H9 (cell line): ENCODE results near the gene ALCAM. TPM values are rescaled to one million over a fixed set of nuclear protein-coding genes. Genes with fewer than 3 reads are reported as not detected.
A peak's percentile ranks its signal among the peaks of the same experiment; 100 is the strongest.

Experiments used
- DNase-seq: peaks from one replicate; pipeline ENCODE4 v3.0.0-alpha.2; 2017
- H2AFZ ChIP-seq: one replicate; pipeline ENCODE4 v1.6.1; 2013; ENCODE audit warnings: mild to moderate bottlenecking, low read length, control low read depth, moderate library complexity
- H2AK5ac ChIP-seq: 2 replicates; pipeline ENCODE4 v1.6.1; 2013; ENCODE audit warnings: low read length, control low read depth, mixed read lengths; ENCODE audit not compliant: insufficient read length
- H2BK120ac ChIP-seq: one replicate; pipeline ENCODE4 v1.6.1; 2013; ENCODE audit warnings: low read depth, mild to moderate bottlenecking, low read length, control low read depth, inconsistent platforms; ENCODE audit not compliant: poor library complexity, severe bottlenecking
- H2BK12ac ChIP-seq: 2 replicates; pipeline ENCODE4 v1.6.1; 2013; ENCODE audit warnings: low read length, control low read depth, mixed read lengths, low read depth; ENCODE audit not compliant: insufficient read length
- H2BK15ac ChIP-seq: 2 replicates; pipeline ENCODE4 v1.6.1; 2013; ENCODE audit warnings: low read depth, low read length, control low read depth
- H2BK20ac ChIP-seq: one replicate; pipeline ENCODE4 v1.6.1; 2013; ENCODE audit warnings: low read depth, mild to moderate bottlenecking, low read length, control low read depth, inconsistent platforms; ENCODE audit not compliant: poor library complexity, severe bottlenecking
- H2BK5ac ChIP-seq: 2 replicates; pipeline ENCODE4 v1.6.1; 2013; ENCODE audit warnings: low read length, control low read depth, mixed read lengths; ENCODE audit not compliant: insufficient read length
- H3K14ac ChIP-seq: 2 replicates; pipeline ENCODE4 v1.6.1; 2013; ENCODE audit warnings: low read length, control low read depth; ENCODE audit not compliant: insufficient read depth
- H3K18ac ChIP-seq: 2 replicates; pipeline ENCODE4 v1.6.1; 2013; ENCODE audit warnings: low read depth, mild to moderate bottlenecking, mixed read lengths, low read length, control low read depth; ENCODE audit not compliant: insufficient read length
- H3K23ac ChIP-seq: 2 replicates; pipeline ENCODE4 v1.6.1; 2013; ENCODE audit warnings: low read length, control low read depth, mixed read lengths, low read depth; ENCODE audit not compliant: insufficient read length
- H3K23me2 ChIP-seq: 2 replicates; pipeline ENCODE4 v1.6.1; 2013; ENCODE audit warnings: low read depth, mild to moderate bottlenecking, mixed read lengths, low read length, control low read depth; ENCODE audit not compliant: insufficient read length, poor library complexity, severe bottlenecking
- H3K27ac ChIP-seq: 2 replicates; pipeline ENCODE4 v1.5.1; 2013; ENCODE audit warnings: low read length, control low read depth, mixed read lengths, low read depth; ENCODE audit not compliant: insufficient read length
- H3K27me3 ChIP-seq: 2 replicates; pipeline ENCODE4 v1.6.1; 2013; ENCODE audit warnings: low read length, control low read depth, inconsistent platforms; ENCODE audit not compliant: insufficient read depth
- H3K4ac ChIP-seq: 2 replicates; pipeline ENCODE4 v1.6.1; 2013; ENCODE audit warnings: low read depth, mild to moderate bottlenecking, control low read depth, inconsistent platforms, low read length, moderate library complexity
- H3K4me1 ChIP-seq: 2 replicates; pipeline ENCODE4 v1.6.1; 2013; ENCODE audit warnings: low read length, control low read depth, inconsistent platforms; ENCODE audit not compliant: insufficient read depth
- H3K4me2 ChIP-seq: 2 replicates; pipeline ENCODE4 v1.6.1; 2013; ENCODE audit warnings: low read length, control low read depth, mixed read lengths; ENCODE audit not compliant: insufficient read length, insufficient read depth
- H3K56ac ChIP-seq: 2 replicates; pipeline ENCODE4 v1.6.1; 2013; ENCODE audit warnings: low read depth, mild to moderate bottlenecking, mixed read lengths, low read length, control low read depth; ENCODE audit not compliant: insufficient read length
- H3K79me1 ChIP-seq: 2 replicates; pipeline ENCODE4 v1.6.1; 2013; ENCODE audit warnings: low read depth, mild to moderate bottlenecking, moderate library complexity, low read length, control low read depth, inconsistent platforms; ENCODE audit not compliant: insufficient read depth, poor library complexity, severe bottlenecking
- H3K79me2 ChIP-seq: 2 replicates; pipeline ENCODE4 v1.6.1; 2013; ENCODE audit warnings: low read length, control low read depth, inconsistent platforms; ENCODE audit not compliant: insufficient read depth
- H3K9ac ChIP-seq: 2 replicates; pipeline ENCODE4 v1.6.1; 2013; ENCODE audit warnings: low read length, control low read depth, mixed read lengths; ENCODE audit not compliant: insufficient read length; ENCODE audit errors: extremely low read depth
- H3K9me3 ChIP-seq: one replicate; pipeline ENCODE4 v1.6.1; 2013; ENCODE audit warnings: low read depth, low read length, inconsistent platforms; ENCODE audit not compliant: control insufficient read depth
- H3T11ph ChIP-seq: one replicate; pipeline ENCODE4 v1.6.1; 2013; ENCODE audit warnings: mild to moderate bottlenecking, low read length, control low read depth, inconsistent platforms
- H4K20me1 ChIP-seq: one replicate; pipeline ENCODE4 v1.6.1; 2013; ENCODE audit not compliant: control insufficient read depth, insufficient read length, insufficient read depth
- H4K5ac ChIP-seq: 2 replicates; pipeline ENCODE4 v1.6.1; 2013; ENCODE audit warnings: low read depth, mild to moderate bottlenecking, mixed read lengths, low read length, control low read depth; ENCODE audit not compliant: insufficient read length
- H4K8ac ChIP-seq: replicated peaks from 2 replicates; pipeline ENCODE4 v1.6.1; 2013; ENCODE audit warnings: low read length, control low read depth, mixed read lengths, low read depth; ENCODE audit not compliant: insufficient read length
- H4K91ac ChIP-seq: 2 replicates; pipeline ENCODE4 v1.6.1; 2013; ENCODE audit warnings: low read depth, mild to moderate bottlenecking, moderate library complexity, mixed read lengths, low read length, control low read depth; ENCODE audit not compliant: insufficient read length
- H3K27ac Mint-ChIP-seq, 3 experiments: 2 replicates in 2 of 3; 3 replicates in 1 of 3; pipeline ENCODE4 v1.8.0; 2020 to 2021; ENCODE audit warnings: mixed read lengths in 3 of 3, mild to moderate bottlenecking in 1 of 3, moderate library complexity in 1 of 3
- H3K27me3 Mint-ChIP-seq: 2 replicates; pipeline ENCODE4 v1.8.0; 2021; ENCODE audit warnings: low read depth, mild to moderate bottlenecking, moderate library complexity, mixed read lengths
- H3K36me3 Mint-ChIP-seq, 3 experiments: 2 replicates in 2 of 3; 3 replicates in 1 of 3; pipeline ENCODE4 v1.8.0; 2020 to 2021; ENCODE audit warnings: low read depth in 3 of 3, mixed read lengths in 3 of 3; ENCODE audit not compliant: insufficient read depth in 1 of 3
- H3K4me1 Mint-ChIP-seq, 2 experiments: 2 replicates each; pipeline ENCODE4 v1.8.0; 2020; ENCODE audit warnings: mixed read lengths in 2 of 2
- H3K4me3 Mint-ChIP-seq, 2 experiments: 2 replicates in 1 of 2; 3 replicates in 1 of 2; pipeline ENCODE4 v1.8.0; 2020 to 2021; ENCODE audit warnings: mild to moderate bottlenecking in 2 of 2, mixed read lengths in 2 of 2, moderate library complexity in 1 of 2
- H3K9me3 Mint-ChIP-seq, 2 experiments: 2 replicates in 1 of 2; 3 replicates in 1 of 2; pipeline ENCODE4 v1.8.0; 2020; ENCODE audit warnings: mild to moderate bottlenecking in 2 of 2, mixed read lengths in 2 of 2, moderate library complexity in 1 of 2
- CTCF ChIP-seq: fragments of 200-600 bp; sonication (generic); conservative IDR thresholded peaks from 3 replicates; pipeline ENCODE4 v1.8.0; 2021; ENCODE audit warnings: antibody characterized with exemption, mild to moderate bottlenecking
- WGBS: extraction: QIAGEN DNeasy Blood & Tissue Kit; methylation state at CpG from one replicate; pipeline ENCODE4 v1.1.7; 2013; ENCODE audit warnings: missing lambda C conversion rate, low lambda C conversion rate, mixed read lengths; ENCODE audit not compliant: insufficient read length; ENCODE audit errors: extremely low coverage; 5-methylcytosine and 5-hydroxymethylcytosine counted together
- total RNA-seq: library from RNA; stranded (reverse); gene quantifications from 2 replicates; pipeline ENCODE4 v1.2.1, GENCODE V29; 2021

Gene ALCAM
- total RNA-seq, 1 experiment from 2014 or later, result 43.7 TPM

- DNase-seq, result no peak
- WGBS, result no CpG with 5 or more reads among the region's 1 CpG
These were observed 60.6 kb downstream of the ALCAM start for GRCh38 chr3:105427332-105427731.

More at GRCh38 chr3:105427332-105427731, 60.6 kb downstream of the ALCAM start:
- Histone ChIP-seq H3K23ac (no peak overlapping the region), H3K14ac (no peak overlapping the region), H3K56ac (no peak overlapping the region), H3K27ac (no peak overlapping the region), H2BK120ac (no peak overlapping the region), H3K27me3 (no peaks in the 10 kb centered on the region), H3K4me2 (no peak overlapping the region), H3K23me2 (no peaks in the 10 kb centered on the region), H2BK20ac (no peak overlapping the region), H4K8ac (no peak overlapping the region), H2BK15ac (no peak overlapping the region), H3K9me3 (no peaks in the 10 kb centered on the region), H2BK12ac (no peak overlapping the region), H3K18ac (no peak overlapping the region), H3K79me2 (no peaks in the 10 kb centered on the region), H3K4me1 (no peaks in the 10 kb centered on the region; the same call in 1 of the 2 replicates), H4K20me1 (no peaks in the 10 kb centered on the region), H2BK5ac (no peak overlapping the region), H3K4ac (no peak overlapping the region), H2AFZ (no peak overlapping the region), H3T11ph (no peak overlapping the region), H4K5ac (no peak overlapping the region), H2AK5ac (no peak overlapping the region), H3K79me1 (no peaks in the 10 kb centered on the region), H4K91ac (no peak overlapping the region), H3K9ac (no peak overlapping the region)
- no peak for TF ChIP-seq CTCF
- Mint-ChIP-seq H3K9me3 (no peaks in the 10 kb centered on the region), H3K4me3 (no peak overlapping the region), H3K36me3 (no peaks in the 10 kb centered on the region), H3K27ac (peak overlapping the region in 1 of 3 experiments; percentile 41; a peak in 2 of 7 replicates), H3K27me3 (no peaks in the 10 kb centered on the region), H3K4me1 (peaks cover 12 to 14% of the 10 kb centered on the region in 2 experiments)
